Globus pallidus (tissue), 1 donor: ENCODE results near the gene RIC8B.
A peak's percentile ranks its signal among the peaks of the same experiment; 100 is the strongest.

Experiments
- DNase-seq: peaks from one replicate; pipeline ENCODE4 v3.0.0-alpha.2; 2015; ENCODE audit warnings: low spot score

RIC8B gene

DNA sequence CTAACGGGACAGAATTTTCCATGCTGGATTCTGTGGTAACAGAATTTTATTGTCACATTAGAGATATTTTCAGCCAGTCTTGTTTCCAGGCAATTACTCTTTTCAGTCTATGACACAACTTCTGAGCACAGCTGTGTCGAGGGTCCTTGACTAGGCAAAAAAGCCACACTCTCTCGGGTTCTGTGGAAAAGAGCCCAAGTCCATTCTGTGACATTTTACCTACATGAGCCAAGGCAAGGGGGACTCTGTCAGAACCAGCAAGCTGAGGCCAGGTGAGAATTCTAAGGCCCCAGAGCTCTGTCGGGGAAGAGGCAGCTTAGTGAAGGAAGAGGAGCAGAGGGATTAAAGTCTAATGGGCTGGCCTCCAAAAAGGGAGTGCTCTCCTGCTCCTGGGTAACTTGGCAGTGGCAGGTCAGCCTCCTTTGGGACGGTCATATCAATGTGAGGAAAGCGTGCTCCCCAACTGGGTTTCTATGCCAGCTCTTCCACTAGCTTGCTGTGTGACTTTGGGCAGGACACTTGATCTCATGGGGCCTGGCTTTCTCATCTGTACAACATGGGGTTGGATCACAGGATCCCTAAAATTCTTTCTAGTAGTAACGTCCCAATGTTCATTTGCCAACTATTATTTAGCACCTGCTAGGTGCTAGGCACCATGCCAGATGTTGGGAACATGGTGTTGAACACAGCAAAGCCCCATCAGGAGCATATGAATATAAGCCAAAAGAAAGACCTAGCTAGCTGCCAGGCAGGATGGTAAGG lies 16.0 kb upstream of the RIC8B start:
- DNase-seq: no peak

GRCh38 chr12:106759526-106760183 lies 14.8 kb upstream of the RIC8B start:
- no peak for DNase-seq

- DNase-seq: peak; percentile 46
Observed at GRCh38 chr12:106760184-106760531, 14.3 kb upstream of the RIC8B start.

DNA sequence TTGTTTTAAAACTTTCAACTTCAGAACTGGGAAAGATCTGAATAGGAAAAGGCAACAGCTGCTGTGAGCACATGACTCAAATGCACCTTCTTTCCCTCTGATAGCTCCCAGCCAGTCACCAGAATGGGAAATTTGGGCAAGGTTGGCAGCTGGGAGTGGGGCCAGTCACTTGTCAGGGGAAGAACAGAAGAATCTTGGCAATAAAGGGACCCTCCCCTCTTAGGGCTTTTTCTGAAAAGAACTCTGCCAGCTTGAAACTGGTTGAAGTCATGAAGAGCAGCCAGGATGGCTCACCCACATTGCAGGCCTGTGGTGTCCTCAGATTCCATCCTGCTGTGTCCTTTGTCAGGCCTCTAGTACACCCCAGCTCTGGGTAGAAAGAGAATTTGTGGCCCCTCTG lies 10.3 kb upstream of the RIC8B start:
- DNase-seq: peak; percentile 50

- DNase-seq: peak; percentile 56
Observed at GRCh38 chr12:106764738-106765137, 9.7 kb upstream of the RIC8B start.

GRCh38 chr12:106766393-106766826 lies 8.1 kb upstream of the RIC8B start:
- peak; percentile 58 for DNase-seq

GRCh38 chr12:106767206-106767605 lies 7.3 kb upstream of the RIC8B start:
- DNase-seq: no peak

GRCh38 chr12:106767954-106768822 lies 6.3 kb upstream of the RIC8B start:
- no peak for DNase-seq

- DNase-seq: no peak
Observed at GRCh38 chr12:106769078-106769477, 5.4 kb upstream of the RIC8B start.

DNA sequence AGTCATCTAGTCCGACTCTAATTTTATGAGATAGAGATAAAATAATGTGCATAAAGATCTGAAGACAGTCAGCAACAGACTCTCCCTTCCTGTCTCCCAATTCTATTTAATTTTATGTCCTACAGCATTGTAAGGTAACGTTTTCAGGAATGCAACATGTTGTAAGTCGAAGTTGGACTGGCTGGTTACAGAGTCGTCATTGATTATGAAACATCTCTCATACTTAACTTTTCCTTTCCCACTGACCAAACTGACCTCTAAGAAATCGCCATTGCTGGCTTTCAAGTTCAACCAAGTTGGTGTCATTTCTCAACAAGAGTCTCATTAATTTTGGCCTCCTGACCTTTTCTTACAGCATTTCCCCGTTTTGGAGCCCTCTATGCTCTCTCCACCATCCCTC lies 4.9 kb upstream of the RIC8B start:
- no peak for DNase-seq

GRCh38 chr12:106771425-106771824 lies 3.1 kb upstream of the RIC8B start:
- DNase-seq: no peak

DNA sequence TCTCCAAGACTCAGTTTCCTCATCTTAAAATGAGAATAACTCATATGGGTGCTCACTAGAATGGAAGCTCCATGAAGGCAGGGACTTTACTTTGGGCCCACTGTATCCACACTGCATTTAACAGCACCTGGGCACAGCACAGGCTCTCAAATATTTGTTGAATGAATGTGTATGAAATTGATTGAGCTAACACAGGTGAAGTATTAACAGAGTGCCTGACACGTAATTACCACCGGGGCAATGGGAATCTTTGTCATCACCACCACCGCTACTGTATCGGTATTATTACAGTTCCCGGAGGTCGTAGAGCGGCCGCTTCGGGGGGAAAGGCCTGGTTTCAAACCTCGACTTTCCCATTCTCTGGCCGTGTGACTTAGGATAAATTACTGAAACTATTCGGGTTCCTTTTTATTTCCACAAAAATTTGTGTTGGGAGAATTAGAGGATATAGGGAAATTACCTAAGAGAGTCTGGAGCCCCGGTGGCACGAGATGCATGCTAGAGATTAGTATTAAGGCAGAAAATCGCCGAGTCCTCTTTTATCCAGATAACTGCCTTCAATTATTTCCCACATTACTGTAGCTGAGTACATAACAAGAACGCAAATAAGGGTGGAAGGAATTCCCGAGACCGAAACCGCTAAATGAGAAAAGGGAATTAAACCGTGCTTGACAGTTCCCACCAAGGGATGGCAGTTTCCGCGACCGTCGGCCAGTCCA lies 1.0 kb upstream of the RIC8B start:
- DNase-seq: no peak

DNA sequence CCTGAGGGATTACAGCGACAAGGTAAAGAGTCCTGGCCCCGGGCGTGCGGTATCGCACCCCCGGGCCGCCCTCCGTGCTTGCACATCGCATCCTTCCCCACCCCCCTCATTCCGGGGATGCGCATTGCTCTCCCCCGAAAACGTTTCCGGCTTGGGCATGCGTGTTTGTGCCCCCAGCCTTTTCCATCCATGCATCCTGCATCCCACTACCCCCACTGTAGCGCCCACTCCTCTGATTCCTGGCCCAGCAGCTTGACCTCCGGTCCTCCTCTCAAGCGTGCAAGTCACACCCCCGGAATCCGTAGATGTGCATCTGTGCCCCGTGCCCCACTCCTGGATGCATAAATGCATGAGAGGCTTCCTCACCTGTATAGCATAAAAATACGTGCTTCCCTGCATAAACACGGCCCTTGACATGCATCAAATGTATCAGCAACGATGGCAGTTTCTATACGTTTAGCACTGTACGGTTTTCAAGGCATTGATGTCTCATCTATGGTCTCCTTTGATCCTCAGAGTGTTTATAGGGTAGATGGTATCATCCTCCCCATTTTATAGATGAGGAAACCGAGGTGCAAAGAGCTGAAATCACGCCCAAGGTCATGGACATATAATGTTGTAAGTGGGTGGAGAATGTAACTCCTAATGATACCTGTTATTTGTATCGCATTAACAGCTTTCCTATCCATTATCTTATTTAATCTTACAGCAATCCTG lies 484 bp downstream of the RIC8B start:
- no peak for DNase-seq

- no peak for DNase-seq
Observed at GRCh38 chr12:106776897-106777296, 2.4 kb downstream of the RIC8B start.

GRCh38 chr12:106780010-106780631 lies 5.6 kb downstream of the RIC8B start:
- no peak for DNase-seq

GRCh38 chr12:106782619-106783018 lies 8.1 kb downstream of the RIC8B start:
- DNase-seq: no peak

- no peak for DNase-seq
Observed at GRCh38 chr12:106783515-106783914, 9.0 kb downstream of the RIC8B start.

DNA sequence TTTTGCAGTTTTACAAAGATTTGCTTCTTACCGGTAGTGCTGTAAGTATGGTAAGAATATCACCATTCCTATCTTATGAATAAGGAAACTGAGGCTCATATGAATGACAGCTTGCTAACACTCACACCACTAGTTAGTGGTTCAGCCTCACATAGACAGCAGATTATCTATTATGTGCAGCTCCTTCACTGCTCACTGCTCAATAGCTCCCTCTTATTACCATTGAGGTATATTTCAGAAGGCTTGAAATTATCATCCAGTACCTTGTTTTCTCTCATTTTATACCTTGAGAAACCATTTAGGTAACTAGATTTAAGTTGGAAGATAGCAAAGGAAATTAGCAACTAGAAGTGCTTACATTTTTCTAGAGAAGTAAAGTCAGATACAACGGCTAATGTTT lies 15.5 kb downstream of the RIC8B start:
- DNase-seq: no peak

- no peak for DNase-seq
Observed at GRCh38 chr12:106791531-106791930, 17.0 kb downstream of the RIC8B start.

GRCh38 chr12:106794369-106794768 lies 19.9 kb downstream of the RIC8B start:
- DNase-seq: no peak

DNA sequence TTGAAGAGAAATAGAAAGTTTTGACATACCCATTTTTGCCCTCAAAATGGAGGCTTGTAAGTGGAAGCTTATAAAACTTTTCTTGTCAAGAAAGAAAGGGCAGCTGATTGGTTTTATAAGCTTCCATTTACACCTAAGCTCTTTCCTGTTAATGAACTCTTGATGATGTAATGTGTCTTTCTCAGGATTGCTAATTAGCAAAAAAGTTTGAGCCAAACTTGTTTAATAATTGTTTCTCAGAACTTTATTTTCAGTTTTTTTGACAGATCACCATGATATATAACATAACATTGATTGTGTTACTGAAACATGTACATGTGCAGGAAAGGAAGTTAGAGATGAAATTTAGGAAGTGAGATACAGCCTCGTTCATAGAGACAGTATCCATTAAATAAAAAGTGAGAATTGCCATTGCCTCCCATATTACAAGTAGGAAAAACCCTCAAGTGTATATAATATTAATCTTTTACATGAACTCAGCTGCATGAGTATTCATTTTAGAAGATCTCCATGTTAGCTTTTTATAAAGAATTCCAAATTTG lies 26.8 kb downstream of the RIC8B start:
- no peak for DNase-seq
